Activated CD4-positive, alpha-beta memory T cell treated with anti-CD3 and anti-CD28 coated beads, Interleukin-2, amount 10 ng/mL, durations not matched to agents 7 days and 5 days (primary cell): ENCODE measurements around the gene RGS7. TPM values are rescaled to one million over a fixed set of nuclear protein-coding genes. Genes with fewer than 3 reads are reported as not detected.
"Not testable (repeated sequence)": the region's sequence is repeated elsewhere in the genome, so short reads cannot be mapped to it uniquely, and the experiment has no call there.

Source experiments
- CTCF ChIA-PET: fragments of 350-600 bp; sonication (Branson Sonifier 250); formaldehyde crosslinking; loops from one replicate; lab custom pipeline; 2021; ENCODE audit warnings: antibody characterized with exemption, inconsistent platforms; lab: Charles Lee
- POLR2A ChIA-PET: fragments of 350-600 bp; sonication (Branson Sonifier 250); formaldehyde crosslinking; loops from one replicate; lab custom pipeline; 2021; ENCODE audit warnings: antibody characterized with exemption; lab: Charles Lee
- DNase-seq: peaks from one replicate; pipeline ENCODE4 v3.0.0-alpha.2; 2020
- H3K27ac Mint-ChIP-seq: one replicate; pipeline ENCODE4 v1.8.0; 2021; ENCODE audit warnings: mild to moderate bottlenecking, mixed read lengths
- H3K27me3 Mint-ChIP-seq: one replicate; pipeline ENCODE4 v1.8.0; 2021; ENCODE audit warnings: mixed read lengths
- H3K36me3 Mint-ChIP-seq: one replicate; pipeline ENCODE4 v1.8.0; 2021; ENCODE audit warnings: low read depth, mixed read lengths
- H3K4me1 Mint-ChIP-seq: one replicate; pipeline ENCODE4 v1.8.0; 2021; ENCODE audit warnings: mixed read lengths
- H3K4me3 Mint-ChIP-seq: one replicate; pipeline ENCODE4 v1.8.0; 2021; ENCODE audit warnings: mild to moderate bottlenecking, mixed read lengths
- H3K9me3 Mint-ChIP-seq: one replicate; pipeline ENCODE4 v1.8.0; 2021; ENCODE audit warnings: mixed read lengths
- total RNA-seq, 2 experiments: library from RNA; stranded (reverse); gene quantifications; one replicate each; pipeline ENCODE4 v1.2.3, GENCODE V29; 2021

The RGS7 gene
- total RNA-seq, 2 experiments from 2014 or later = not detected

DNA sequence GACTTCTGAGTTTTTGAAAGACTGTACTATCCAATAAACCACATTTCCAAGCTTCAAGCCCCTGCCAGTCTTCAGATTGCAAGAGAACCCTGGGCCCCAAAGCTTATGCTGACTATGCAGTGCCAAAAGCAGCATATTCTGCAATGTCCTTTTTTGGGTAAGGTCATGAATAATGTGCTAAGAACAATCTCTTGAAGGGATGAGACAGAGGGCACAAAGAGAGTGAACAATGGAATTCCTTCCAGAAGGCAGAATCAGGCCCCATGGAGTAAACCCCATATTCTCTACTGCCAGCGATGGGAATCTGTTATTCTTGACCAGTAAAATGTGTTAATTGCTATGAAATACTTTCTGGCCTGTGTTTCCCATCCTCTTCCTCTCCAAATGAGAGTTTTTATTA is 190.4 kb downstream of the RGS7 start:
- no peak overlapping the region for H3K27ac Mint-ChIP-seq
- CTCF ChIA-PET = no interaction called here
- POLR2A ChIA-PET = no interaction called here
- H3K4me3 Mint-ChIP-seq = no peak overlapping the region
- H3K36me3 Mint-ChIP-seq = no peaks in the 10 kb centered on the region
- DNase-seq = no peak
- peaks cover 12% of the 10 kb centered on the region for H3K9me3 Mint-ChIP-seq
- H3K4me1 Mint-ChIP-seq = no peaks in the 10 kb centered on the region
- H3K27me3 Mint-ChIP-seq = no peaks in the 10 kb centered on the region

- H3K4me3 Mint-ChIP-seq, DNase-seq, CTCF ChIA-PET, H3K36me3 Mint-ChIP-seq, H3K27ac Mint-ChIP-seq, H3K27me3 Mint-ChIP-seq, POLR2A ChIA-PET, H3K4me1 Mint-ChIP-seq: not testable (repeated sequence)
- peaks cover 12% of the 10 kb centered on the region for H3K9me3 Mint-ChIP-seq
These were observed 191.7 kb downstream of the RGS7 start for GRCh38 chr1:241165256-241165655.

DNA sequence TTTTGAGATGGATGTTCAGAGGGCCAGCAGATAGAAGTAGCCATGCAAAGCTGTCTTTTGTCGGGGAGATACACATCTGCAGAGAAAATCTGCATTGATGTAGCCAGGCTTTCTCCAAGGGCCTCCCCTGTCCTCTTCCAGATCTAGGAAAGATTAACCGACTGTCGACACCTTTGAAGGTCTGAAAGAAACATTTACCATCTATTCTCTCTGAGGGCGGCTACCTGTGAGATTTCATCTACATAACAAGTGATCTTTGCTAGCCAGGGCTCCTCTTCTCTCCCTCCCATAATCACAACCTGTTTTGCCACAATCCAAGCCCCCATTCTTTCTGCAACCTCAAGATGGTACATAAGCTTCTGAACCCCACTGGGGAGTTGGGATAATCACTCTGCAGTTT is 193.6 kb downstream of the RGS7 start:
- H3K4me3 Mint-ChIP-seq = no peak overlapping the region
- no peaks in the 10 kb centered on the region for H3K36me3 Mint-ChIP-seq
- H3K27ac Mint-ChIP-seq = no peak overlapping the region
- no peaks in the 10 kb centered on the region for H3K4me1 Mint-ChIP-seq
- no peak for DNase-seq
- no peaks in the 10 kb centered on the region for H3K27me3 Mint-ChIP-seq
- ChIA-PET POLR2A (no interaction called here), CTCF (no interaction called here)
- H3K9me3 Mint-ChIP-seq = peaks cover 12% of the 10 kb centered on the region

DNA sequence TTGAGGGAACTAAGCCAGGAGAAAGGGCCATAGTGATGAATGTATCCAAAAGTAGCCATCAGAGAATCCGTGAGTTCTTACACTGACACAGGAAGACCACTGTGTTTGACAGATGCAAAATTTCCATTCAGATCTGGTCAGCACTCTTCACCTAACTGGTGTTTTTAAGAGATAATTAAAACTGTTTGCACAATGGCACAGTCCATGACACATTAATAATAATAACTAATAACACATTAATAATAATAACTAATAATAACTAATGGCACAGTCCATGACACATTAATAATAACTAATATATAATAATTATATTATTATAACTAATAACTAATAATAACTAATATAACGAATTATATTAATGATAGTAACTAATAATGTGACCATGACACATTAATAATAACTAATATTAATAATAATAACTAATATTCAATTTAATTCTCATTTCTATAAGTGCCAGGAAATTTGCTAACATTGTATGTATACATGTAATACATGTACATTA is 195.8 kb downstream of the RGS7 start:
- peaks cover 11% of the 10 kb centered on the region for H3K9me3 Mint-ChIP-seq
- no peak for DNase-seq
- no peaks in the 10 kb centered on the region for H3K36me3 Mint-ChIP-seq
- peaks cover 2% of the 10 kb centered on the region for H3K4me1 Mint-ChIP-seq
- no peak overlapping the region for H3K27ac Mint-ChIP-seq
- H3K4me3 Mint-ChIP-seq = no peak overlapping the region
- ChIA-PET CTCF (no interaction called here), POLR2A (no interaction called here)
- no peaks in the 10 kb centered on the region for H3K27me3 Mint-ChIP-seq

DNA sequence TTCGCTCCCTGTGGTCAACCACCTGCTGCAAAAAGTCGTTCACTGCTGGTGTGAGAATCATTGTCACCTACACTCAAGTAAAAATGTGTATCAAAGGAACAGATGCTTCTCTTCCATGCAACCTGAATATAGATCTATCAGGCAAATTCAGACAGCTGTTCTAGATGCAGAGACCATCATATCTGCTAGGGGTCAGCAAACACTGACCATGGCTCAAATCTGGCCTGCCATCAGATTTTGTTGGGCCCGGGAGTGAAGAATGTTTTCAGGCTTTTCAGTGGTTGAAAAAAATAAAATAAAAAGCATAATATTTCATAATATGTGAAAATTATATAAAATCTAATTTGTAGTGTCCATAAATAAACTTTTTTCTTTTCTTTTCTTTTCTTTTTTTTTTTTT is 199.6 kb downstream of the RGS7 start:
- Mint-ChIP-seq H3K9me3 (peaks cover 2% of the 10 kb centered on the region), H3K4me1 (peaks cover 2% of the 10 kb centered on the region), H3K36me3 (no peaks in the 10 kb centered on the region), H3K4me3 (no peak overlapping the region), H3K27me3 (no peaks in the 10 kb centered on the region), H3K27ac (no peak overlapping the region)
- ChIA-PET CTCF (no interaction called here), POLR2A (no interaction called here)
- no peak for DNase-seq

GRCh38 chr1:241156231-241156965 is 200.6 kb downstream of the RGS7 start:
- DNase-seq = no peak
- Mint-ChIP-seq H3K4me1 (peaks cover 2% of the 10 kb centered on the region), H3K27ac (no peak overlapping the region), H3K9me3 (no peaks in the 10 kb centered on the region), H3K27me3 (no peaks in the 10 kb centered on the region), H3K4me3 (no peak overlapping the region), H3K36me3 (no peaks in the 10 kb centered on the region)
- ChIA-PET CTCF (no interaction called here), POLR2A (no interaction called here)

GRCh38 chr1:241145881-241146280 is 211.1 kb downstream of the RGS7 start:
- CTCF ChIA-PET = no interaction called here
- peaks cover 5% of the 10 kb centered on the region for H3K9me3 Mint-ChIP-seq
- no peak for DNase-seq
- H3K27ac Mint-ChIP-seq = no peak overlapping the region
- no peaks in the 10 kb centered on the region for H3K27me3 Mint-ChIP-seq
- no peak overlapping the region for H3K4me3 Mint-ChIP-seq
- no peaks in the 10 kb centered on the region for H3K36me3 Mint-ChIP-seq
- POLR2A ChIA-PET = no interaction called here
- no peaks in the 10 kb centered on the region for H3K4me1 Mint-ChIP-seq

DNA sequence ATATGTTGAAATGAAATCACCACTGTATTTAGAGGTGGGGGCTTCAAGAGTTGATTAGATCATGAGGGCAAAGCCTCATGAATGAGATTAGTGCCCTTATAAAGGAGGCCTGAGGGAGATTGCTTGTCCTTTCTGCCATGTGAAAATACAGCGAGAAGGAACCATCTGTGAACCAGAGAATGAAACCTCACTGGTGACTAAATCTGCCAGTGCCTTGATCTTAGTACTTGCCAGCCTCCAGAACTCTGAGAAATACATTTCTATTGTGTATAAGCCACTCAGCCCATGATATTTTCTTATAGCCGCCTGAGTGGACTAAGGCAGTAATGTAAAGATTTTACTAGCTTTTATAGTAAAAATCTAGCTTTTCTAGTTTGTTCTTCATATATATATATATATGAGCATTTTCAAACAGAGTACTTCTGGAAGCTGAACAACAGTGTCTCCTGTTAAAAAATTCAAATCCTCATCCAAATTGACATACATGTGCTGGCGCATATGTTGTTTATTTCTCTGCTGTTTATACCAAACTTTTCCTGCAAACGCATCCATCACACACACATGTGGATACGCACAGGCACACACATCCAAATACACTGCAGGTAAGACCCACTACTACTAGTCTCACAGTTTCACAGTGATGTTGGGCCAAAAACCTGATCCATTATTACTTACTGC is 213.1 kb downstream of the RGS7 start:
- no peak for DNase-seq
- Mint-ChIP-seq H3K27me3 (no peaks in the 10 kb centered on the region), H3K27ac (no peak overlapping the region), H3K4me3 (no peak overlapping the region), H3K4me1 (no peaks in the 10 kb centered on the region), H3K9me3 (peaks cover 5% of the 10 kb centered on the region), H3K36me3 (no peaks in the 10 kb centered on the region)
- POLR2A ChIA-PET = no interaction called here
- CTCF ChIA-PET = no interaction called here

DNA sequence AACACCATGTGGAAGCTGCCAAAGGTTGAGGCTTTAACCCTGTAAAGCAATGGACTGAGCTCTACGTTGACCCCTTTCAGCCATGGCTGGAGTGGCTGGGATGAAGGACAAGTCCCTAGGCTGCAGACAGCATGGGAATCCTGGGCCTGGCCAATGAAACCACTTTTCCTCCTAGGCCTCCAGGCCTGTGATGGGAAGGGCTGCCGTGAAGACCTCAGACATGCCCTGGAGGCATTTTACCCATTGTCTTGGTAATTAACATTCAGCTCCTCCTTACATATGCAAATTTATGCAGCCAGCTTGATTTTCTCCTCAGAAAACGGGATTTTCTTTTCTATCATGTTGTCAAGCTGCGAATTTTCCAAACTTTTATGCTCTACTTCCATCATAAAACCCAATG is 214.5 kb downstream of the RGS7 start:
- Mint-ChIP-seq H3K27me3 (no peaks in the 10 kb centered on the region), H3K36me3 (no peaks in the 10 kb centered on the region), H3K27ac (no peak overlapping the region), H3K4me3 (no peak overlapping the region), H3K9me3 (peaks cover 5% of the 10 kb centered on the region), H3K4me1 (no peaks in the 10 kb centered on the region)
- no peak for DNase-seq
- CTCF ChIA-PET = no interaction called here
- POLR2A ChIA-PET = no interaction called here

- H3K36me3 Mint-ChIP-seq, H3K4me3 Mint-ChIP-seq, H3K27me3 Mint-ChIP-seq, CTCF ChIA-PET, H3K4me1 Mint-ChIP-seq, POLR2A ChIA-PET, H3K9me3 Mint-ChIP-seq, H3K27ac Mint-ChIP-seq, DNase-seq: not testable (repeated sequence)
These were observed 215.4 kb downstream of the RGS7 start for GRCh38 chr1:241141646-241142045.

GRCh38 chr1:241140670-241141069 is 216.3 kb downstream of the RGS7 start:
- Mint-ChIP-seq H3K4me3 (no peak overlapping the region), H3K4me1 (no peaks in the 10 kb centered on the region), H3K36me3 (no peaks in the 10 kb centered on the region), H3K27me3 (no peaks in the 10 kb centered on the region), H3K9me3 (peaks cover 2% of the 10 kb centered on the region), H3K27ac (no peak overlapping the region)
- DNase-seq = no peak
- POLR2A ChIA-PET = no interaction called here
- CTCF ChIA-PET = no interaction called here

DNA sequence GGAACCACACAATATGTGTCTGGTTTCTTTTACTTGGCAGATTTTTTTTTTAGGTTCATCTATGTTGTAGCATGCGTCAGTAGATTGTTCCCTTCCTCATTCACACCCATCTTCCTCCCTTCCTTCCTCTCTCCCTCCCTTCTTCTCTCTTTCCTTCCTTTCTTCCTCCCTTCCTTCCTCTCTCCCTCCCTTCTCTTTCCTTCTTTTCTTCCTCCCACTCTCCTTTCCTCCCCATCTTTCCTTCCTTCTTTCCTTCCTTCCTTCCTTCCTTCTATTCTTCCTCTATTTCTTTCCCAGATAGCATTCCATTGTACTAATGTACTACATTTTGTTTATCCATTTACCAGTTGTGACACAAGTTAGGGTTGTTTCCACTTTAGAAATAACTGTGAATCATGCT is 218.0 kb downstream of the RGS7 start:
- ChIA-PET POLR2A (no interaction called here), CTCF (no interaction called here)
- no peak overlapping the region for H3K4me3 Mint-ChIP-seq
- no peak for DNase-seq
- H3K9me3 Mint-ChIP-seq = peaks cover 5% of the 10 kb centered on the region
- H3K27me3 Mint-ChIP-seq = no peaks in the 10 kb centered on the region
- H3K36me3 Mint-ChIP-seq = no peaks in the 10 kb centered on the region
- H3K4me1 Mint-ChIP-seq = no peaks in the 10 kb centered on the region
- no peak overlapping the region for H3K27ac Mint-ChIP-seq

DNA sequence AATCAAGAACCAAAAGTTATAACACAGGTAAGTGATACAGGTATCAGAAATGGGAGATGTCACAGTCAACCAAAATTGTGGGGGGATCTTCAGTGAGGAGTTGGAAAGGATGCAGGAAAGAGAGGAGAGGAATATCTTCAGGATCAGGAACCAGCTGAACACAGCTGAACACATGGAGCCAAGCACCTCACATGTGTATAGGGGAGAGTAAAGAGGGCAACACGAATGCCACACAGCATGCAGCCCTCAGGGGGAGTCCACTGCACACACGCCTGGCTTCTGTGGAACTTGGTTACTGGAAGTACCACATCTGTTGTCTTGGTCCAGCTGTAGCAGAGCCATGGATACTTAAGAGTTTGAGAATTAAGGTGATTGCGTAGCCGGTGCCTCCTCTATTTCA is 218.8 kb downstream of the RGS7 start:
- Mint-ChIP-seq H3K36me3 (no peaks in the 10 kb centered on the region), H3K4me3 (no peak overlapping the region), H3K4me1 (no peaks in the 10 kb centered on the region), H3K9me3 (peaks cover 5% of the 10 kb centered on the region), H3K27ac (no peak overlapping the region), H3K27me3 (no peaks in the 10 kb centered on the region)
- DNase-seq = no peak
- POLR2A ChIA-PET = no interaction called here
- CTCF ChIA-PET = no interaction called here

DNA sequence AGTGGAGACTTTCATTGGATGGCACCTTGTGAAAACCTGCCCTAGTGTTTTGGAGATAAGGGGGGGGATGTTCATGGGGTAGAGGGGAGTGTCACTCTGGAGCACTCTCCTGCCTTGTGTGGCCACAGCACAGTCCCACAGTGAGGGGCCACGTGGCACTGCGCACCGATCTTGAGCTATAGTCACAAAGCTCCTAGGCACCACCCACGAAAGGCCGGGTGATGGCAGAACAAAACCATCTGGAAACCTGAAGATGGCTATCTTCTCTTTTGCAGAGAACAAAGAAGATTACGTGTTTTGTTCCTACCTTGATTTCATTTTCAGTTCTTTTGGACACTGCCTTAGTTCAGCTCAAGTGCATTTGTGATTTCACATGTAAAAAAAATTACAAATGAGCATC is 220.6 kb downstream of the RGS7 start:
- ChIA-PET CTCF (no interaction called here), POLR2A (no interaction called here)
- no peaks in the 10 kb centered on the region for H3K27me3 Mint-ChIP-seq
- no peak overlapping the region for H3K27ac Mint-ChIP-seq
- H3K4me3 Mint-ChIP-seq = no peak overlapping the region
- H3K9me3 Mint-ChIP-seq = peaks cover 5% of the 10 kb centered on the region
- H3K36me3 Mint-ChIP-seq = no peaks in the 10 kb centered on the region
- DNase-seq = no peak
- H3K4me1 Mint-ChIP-seq = no peaks in the 10 kb centered on the region
